Measurements from ENCODE around the gene CDH20. TPM values are rescaled to one million over a fixed set of nuclear protein-coding genes. Genes with fewer than 3 reads are reported as not detected.

Gene CDH20
- total and polyA plus RNA-seq, 2 of the 4 experiments (the other 2 are of a cell fraction), result not detected

GRCh38 chr18:61459896-61460648 lies 126.8 kb downstream of the CDH20 start:
- Histone ChIP-seq H2BK15ac (ENCODE audit: low read depth, low read length) (no peak overlapping the region), H2BK5ac (ENCODE audit: low read depth, low read length, poor library complexity, severe bottlenecking) (no peak overlapping the region), H3K9ac (ENCODE audit: low read depth, low read length) (no peak overlapping the region), H3K4me3 (ENCODE audit: insufficient read depth, low read depth, low read length) (no peak overlapping the region), H2AK9ac (replicated peaks; ENCODE audit: low read depth, low read length, poor library complexity) (no peak overlapping the region), H3K4me2 (ENCODE audit: low read depth, low read length) (no peak overlapping the region), H3K14ac (replicated peaks; ENCODE audit: low read depth, low read length) (no peak overlapping the region), H3K4ac (ENCODE audit: low read depth, low read length) (no peak overlapping the region), H2AK5ac (ENCODE audit: low read depth, low read length) (no peak overlapping the region), H3K23ac (ENCODE audit: low read depth, low read length) (no peak overlapping the region), H3K79me1 (ENCODE audit: low read depth in 1 of 2, low read length in 2 of 2) (no peaks in the 10 kb centered on the region), H4K20me1 (ENCODE audit: insufficient read depth, low read length) (no peaks in the 10 kb centered on the region), H2BK120ac (ENCODE audit: low read depth, low read length) (no peak overlapping the region), H2AFZ (replicated peaks; ENCODE audit: low read length, poor library complexity) (no peak overlapping the region), H4K91ac (ENCODE audit: insufficient read depth, low read depth, low read length) (no peak overlapping the region), H3K27ac (ENCODE audit: insufficient read depth, low read length) (no peak overlapping the region), H3K9me3 (ENCODE audit: control insufficient read depth, insufficient read depth, low read length) (no peaks in the 10 kb centered on the region), H3K56ac (ENCODE audit: extremely low read depth, insufficient read depth, low read length) (no peak overlapping the region), H2BK20ac (ENCODE audit: low read depth, low read length) (no peak overlapping the region), H3K9me1 (ENCODE audit: insufficient read depth, low read length) (no peaks in the 10 kb centered on the region), H3K27me3 (ENCODE audit: control insufficient read depth, insufficient read depth, low read length) (no peaks in the 10 kb centered on the region), H3K4me1 (ENCODE audit: control insufficient read depth, insufficient read depth, low read length) (no peaks in the 10 kb centered on the region), H3K18ac (ENCODE audit: low read depth, low read length) (no peak overlapping the region), H3K36me3 (ENCODE audit: control insufficient read depth, insufficient read depth, low read length) (no peaks in the 10 kb centered on the region), H4K5ac (ENCODE audit: low read depth, low read length) (no peak overlapping the region), H4K8ac (ENCODE audit: low read depth in 2 of 2, low read length in 2 of 2) (no peak overlapping the region)
- dilution Hi-C loops (cut with HindIII; ENCODE audit: low sequenced_read_pairs, unreplicated experiment) (no loop called here), intact Hi-C loops (cut with micrococcal nuclease) (no loop called here), in situ Hi-C loops (cut with MboI; ENCODE audit: low sequenced_read_pairs) (no loop called here)
- no peak for DNase-seq
- no CpG with 5 or more reads among the region's 4 CpGs for WGBS, 2 experiments (ENCODE audit: extremely low coverage in 2 of 2, insufficient read length in 1 of 2)
- no peak for ATAC-seq (ENCODE audit: low read depth)
- TF ChIP-seq FOS (IDR thresholded peaks at IDR 0.05; ENCODE audit: low read depth, low read length), result no peak
- TF ChIP-seq CTCF (conservative IDR thresholded peaks at IDR 0.05; ENCODE audit: low read depth, low read length), result no peak
- TF ChIP-seq RAD21 (IDR thresholded peaks at IDR 0.05; ENCODE audit: low read length), result no peak
- no peak for TF ChIP-seq NFE2L2 (IDR thresholded peaks at IDR 0.05; ENCODE audit: low read depth, low read length)
- no peak for TF ChIP-seq SMC3 (IDR thresholded peaks at IDR 0.05; ENCODE audit: low read depth, low read length)
- no peak for TF ChIP-seq CHD1 (IDR thresholded peaks at IDR 0.05; ENCODE audit: low read depth, low read length)
- TF ChIP-seq MXI1 (IDR thresholded peaks at IDR 0.05; ENCODE audit: borderline replicate concordance, low read depth, low read length), result no peak
- no TSS peak for BruUV-seq (replicated peaks)
- POLR2A ChIA-PET (ENCODE audit: unreplicated experiment), result no interaction called here
- CTCF ChIA-PET, result interaction anchor here (0.6 kb wide), 1 partner anchor 22 kb away, joined by 4 read pairs; no protein-coding TSS in a partner anchor
